PC-3 (cell line): ENCODE measurements around the gene INS. TPM values are rescaled to one million over a fixed set of nuclear protein-coding genes. Genes with fewer than 3 reads are reported as not detected.

Experiments used
- ATAC-seq: fragments of 200-7000 bp; cut with Tn5 transposase; 2 replicates; pipeline ENCODE4 v1.9.1; 2020; ENCODE audit warnings: mild to moderate bottlenecking, moderate library complexity
- BruUV-seq: library from RNA; stranded (reverse); fragments of 400-500 nt; replicated peaks from 2 replicates; lab custom pipeline; 2021; lab: Mats Ljungman, UMichigan
- CTCF ChIA-PET: fragments of 300-600 bp; sonication (Branson Sonifier 250); formaldehyde crosslinking; loops from one replicate; lab custom pipeline; 2022; ENCODE audit warnings: antibody characterized with exemption; lab: Charles Lee
- POLR2A ChIA-PET: fragments of 300-600 bp; sonication (Branson Sonifier 250); formaldehyde crosslinking; loops from one replicate; lab custom pipeline; 2022; ENCODE audit warnings: antibody characterized with exemption; ENCODE audit not compliant: unreplicated experiment; lab: Charles Lee
- DNase-seq: peaks from one replicate; pipeline ENCODE4 v3.0.0-alpha.2; 2015
- H2AFZ ChIP-seq: fragments of 300-600 bp; sonication (generic); 2 replicates; pipeline ENCODE4 v1.6.0; 2016; ENCODE audit warnings: antibody characterized with exemption, low read length
- H3F3A ChIP-seq: fragments of 300-600 bp; sonication (generic); one replicate; pipeline ENCODE4 v1.6.0; 2017; ENCODE audit warnings: antibody characterized with exemption, low read length, control low read depth, mild to moderate bottlenecking; ENCODE audit not compliant: unreplicated experiment
- H3K27ac ChIP-seq: fragments of 300-600 bp; sonication (generic); 2 replicates; pipeline ENCODE4 v1.5.1; 2016; ENCODE audit warnings: mild to moderate bottlenecking, low read length
- H3K27me3 ChIP-seq: fragments of 300-600 bp; sonication (generic); 2 replicates; pipeline ENCODE4 v1.6.1; 2016; ENCODE audit warnings: low read length, mixed read lengths
- H3K36me3 ChIP-seq: fragments of 300-600 bp; sonication (generic); 2 replicates; pipeline ENCODE4 v1.6.1; 2016; ENCODE audit warnings: low read depth, mixed run types, low read length, mixed read lengths
- H3K4me1 ChIP-seq: fragments of 300-600 bp; sonication (generic); 2 replicates; pipeline ENCODE4 v1.5.1; 2016; ENCODE audit warnings: low read length; ENCODE audit not compliant: insufficient read depth
- H3K4me2 ChIP-seq: fragments of 300-600 bp; sonication (generic); 2 replicates; pipeline ENCODE4 v1.6.0; 2016; ENCODE audit warnings: low read length
- H3K4me3 ChIP-seq: fragments of 300-600 bp; sonication (generic); 2 replicates; pipeline ENCODE4 v1.5.1; 2016; ENCODE audit warnings: mild to moderate bottlenecking, low read length, mixed read lengths
- H3K79me2 ChIP-seq: fragments of 300-600 bp; sonication (generic); 2 replicates; pipeline ENCODE4 v1.6.1; 2017; ENCODE audit warnings: low read length, mixed read lengths
- H3K9ac ChIP-seq: fragments of 300-600 bp; sonication (generic); 2 replicates; pipeline ENCODE4 v1.6.0; 2016; ENCODE audit warnings: mild to moderate bottlenecking, low read length
- H3K9me2 ChIP-seq: fragments of 300-600 bp; sonication (generic); replicated peaks from 2 replicates; pipeline ENCODE4 v1.6.1; 2016; ENCODE audit warnings: mixed run types, low read length, mixed read lengths
- H3K9me3 ChIP-seq: fragments of 300-600 bp; sonication (generic); 2 replicates; pipeline ENCODE4 v1.6.1; 2016; ENCODE audit warnings: low read length, mixed read lengths
- H4K20me1 ChIP-seq: fragments of 300-600 bp; sonication (generic); 2 replicates; pipeline ENCODE4 v1.6.1; 2016; ENCODE audit warnings: low read length, mixed read lengths
- EZH2 ChIP-seq: fragments of 300-600 bp; sonication (generic); IDR thresholded peaks from one replicate; pipeline ENCODE4 v1.6.1; 2017; ENCODE audit warnings: antibody characterized with exemption, mild to moderate bottlenecking, low read length; ENCODE audit not compliant: unreplicated experiment
- EZH2phosphoT487 ChIP-seq: fragments of 300-600 bp; sonication (generic); IDR thresholded peaks from 2 replicates; pipeline ENCODE4 v1.6.1; 2018; ENCODE audit warnings: mild to moderate bottlenecking, antibody characterized with exemption, low read length, borderline replicate concordance
- intact Hi-C: fragments of 100-400 bp; cut with micrococcal nuclease; formaldehyde crosslinking; loops from 2 replicates; pipeline ENCODE4 v1.9.0; 2023
- total RNA-seq: library from RNA; depleted of rRNA; stranded (reverse); fragments of >200 nt; gene quantifications from 2 replicates; pipeline ENCODE4 v1.2.3, GENCODE V29; 2014
- TF ChIP-seq, protein P1 (sequence below): fragments of 300-600 bp; sonication (generic); conservative IDR thresholded peaks from 2 replicates; pipeline ENCODE4 v1.5.1; 2017; ENCODE audit warnings: antibody characterized with exemption, low read depth, mild to moderate bottlenecking, low read length

Gene INS
- total RNA-seq, 1 experiment from 2014 or later = not detected

DNA sequence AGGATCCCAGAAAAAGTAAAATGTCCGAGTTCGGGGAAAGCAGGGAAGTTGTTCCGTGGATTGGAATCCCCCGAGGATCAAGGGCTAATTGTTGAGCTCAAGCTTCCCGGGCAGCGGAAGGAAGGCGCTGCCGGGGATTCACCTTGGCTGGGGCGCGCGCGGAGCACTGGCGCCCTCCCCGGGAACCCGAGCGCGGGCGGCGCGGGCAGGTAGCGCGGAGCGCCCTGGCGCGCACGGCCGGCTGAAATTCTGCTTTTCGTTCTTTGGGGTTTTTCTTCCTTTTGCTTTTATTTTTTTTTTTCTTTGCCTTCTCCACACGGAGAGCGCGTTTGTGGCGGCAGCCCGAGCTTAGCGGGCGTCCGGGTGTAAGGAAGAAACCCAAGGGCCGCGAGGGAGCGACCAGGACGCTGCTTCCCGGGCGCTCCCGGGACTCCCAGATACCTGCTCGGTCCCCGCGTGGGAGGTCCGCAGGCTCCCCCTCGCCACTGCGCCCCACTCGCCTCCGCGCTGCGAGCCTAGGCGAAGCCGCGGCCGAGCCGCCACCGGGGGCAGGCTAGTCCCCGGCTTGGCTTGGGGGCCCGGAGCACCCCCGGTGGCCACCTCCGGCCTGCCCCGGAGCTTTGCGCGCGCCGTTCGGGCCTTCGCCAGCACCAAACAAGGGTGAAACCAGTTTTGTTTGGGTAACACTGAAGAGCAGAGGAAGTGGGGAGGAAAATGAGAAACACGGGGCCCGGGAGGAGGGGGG, 17.0 kb downstream of the INS start:
- H3K36me3 ChIP-seq = no peaks in the 10 kb centered on the region
- ChIA-PET POLR2A (no interaction called here), CTCF (interaction anchor here (1.0 kb wide), 2 partner anchors 67 to 108 kb away, joined by 3 to 10 read pairs; no protein-coding TSS in a partner anchor)
- no peaks in the 10 kb centered on the region for H4K20me1 ChIP-seq
- H3K27me3 ChIP-seq = peaks cover 67% of the 10 kb centered on the region
- DNase-seq = peak; percentile 21
- H2AFZ ChIP-seq = peak overlapping the region; percentile 11; the same call in 1 of the 2 replicates
- H3K9me2 ChIP-seq = no peaks in the 10 kb centered on the region
- TF ChIP-seq, protein P1, sequence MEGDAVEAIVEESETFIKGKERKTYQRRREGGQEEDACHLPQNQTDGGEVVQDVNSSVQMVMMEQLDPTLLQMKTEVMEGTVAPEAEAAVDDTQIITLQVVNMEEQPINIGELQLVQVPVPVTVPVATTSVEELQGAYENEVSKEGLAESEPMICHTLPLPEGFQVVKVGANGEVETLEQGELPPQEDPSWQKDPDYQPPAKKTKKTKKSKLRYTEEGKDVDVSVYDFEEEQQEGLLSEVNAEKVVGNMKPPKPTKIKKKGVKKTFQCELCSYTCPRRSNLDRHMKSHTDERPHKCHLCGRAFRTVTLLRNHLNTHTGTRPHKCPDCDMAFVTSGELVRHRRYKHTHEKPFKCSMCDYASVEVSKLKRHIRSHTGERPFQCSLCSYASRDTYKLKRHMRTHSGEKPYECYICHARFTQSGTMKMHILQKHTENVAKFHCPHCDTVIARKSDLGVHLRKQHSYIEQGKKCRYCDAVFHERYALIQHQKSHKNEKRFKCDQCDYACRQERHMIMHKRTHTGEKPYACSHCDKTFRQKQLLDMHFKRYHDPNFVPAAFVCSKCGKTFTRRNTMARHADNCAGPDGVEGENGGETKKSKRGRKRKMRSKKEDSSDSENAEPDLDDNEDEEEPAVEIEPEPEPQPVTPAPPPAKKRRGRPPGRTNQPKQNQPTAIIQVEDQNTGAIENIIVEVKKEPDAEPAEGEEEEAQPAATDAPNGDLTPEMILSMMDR = no peak; the same call in 1 of the 2 replicates
- TF ChIP-seq EZH2phosphoT487 (no peak), EZH2 (no peak)
- BruUV-seq = no TSS peak
- no peaks in the 10 kb centered on the region for H3K79me2 ChIP-seq
- peak overlapping the region; percentile 41 for H3K4me3 ChIP-seq
- no peak for ATAC-seq
- H3K9ac ChIP-seq = no peak overlapping the region
- H3F3A ChIP-seq = peaks cover 4% of the 10 kb centered on the region
- no peak overlapping the region for H3K27ac ChIP-seq
- H3K9me3 ChIP-seq = no peaks in the 10 kb centered on the region
- H3K4me1 ChIP-seq = peaks cover 14% of the 10 kb centered on the region
- intact Hi-C loops = no loop called here
- H3K4me2 ChIP-seq = peak overlapping the region; percentile 72

DNA sequence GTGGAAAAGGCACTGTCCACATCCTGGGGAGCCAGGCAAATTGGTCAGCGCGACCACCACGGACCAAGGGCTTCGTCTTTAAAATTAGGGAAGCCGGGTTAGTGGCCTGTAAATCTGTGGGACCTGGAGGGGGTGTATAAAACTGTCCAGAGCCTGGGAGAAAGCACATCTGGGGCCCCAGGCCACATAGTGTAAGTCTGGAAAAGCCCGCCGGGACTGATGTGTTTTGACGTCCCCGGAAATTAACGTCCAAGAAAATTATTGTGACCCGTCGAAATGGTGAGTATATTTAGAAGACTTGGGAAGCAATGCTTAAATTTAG, 17.6 kb downstream of the INS start:
- Histone ChIP-seq H3K27me3 (peaks cover 67% of the 10 kb centered on the region), H2AFZ (peak overlapping the region; percentile 11; the same call in 1 of the 2 replicates), H4K20me1 (no peaks in the 10 kb centered on the region), H3K36me3 (no peaks in the 10 kb centered on the region), H3K9me3 (no peaks in the 10 kb centered on the region), H3K79me2 (no peaks in the 10 kb centered on the region), H3K4me2 (peak overlapping the region; percentile 72), H3K4me3 (peak overlapping the region; percentile 41), H3F3A (peaks cover 4% of the 10 kb centered on the region), H3K9ac (no peak overlapping the region), H3K27ac (no peak overlapping the region), H3K9me2 (no peaks in the 10 kb centered on the region), H3K4me1 (peaks cover 14% of the 10 kb centered on the region)
- DNase-seq (no peak), ATAC-seq (no peak)
- POLR2A ChIA-PET = no interaction called here
- intact Hi-C loops = no loop called here
- CTCF ChIA-PET = interaction anchor here (1.0 kb wide), 2 partner anchors 66 to 107 kb away, joined by 3 to 10 read pairs; no protein-coding TSS in a partner anchor
- TF ChIP-seq, protein P1 = no peak
- TF ChIP-seq EZH2phosphoT487 (no peak), EZH2 (no peak)
- no TSS peak for BruUV-seq

DNA sequence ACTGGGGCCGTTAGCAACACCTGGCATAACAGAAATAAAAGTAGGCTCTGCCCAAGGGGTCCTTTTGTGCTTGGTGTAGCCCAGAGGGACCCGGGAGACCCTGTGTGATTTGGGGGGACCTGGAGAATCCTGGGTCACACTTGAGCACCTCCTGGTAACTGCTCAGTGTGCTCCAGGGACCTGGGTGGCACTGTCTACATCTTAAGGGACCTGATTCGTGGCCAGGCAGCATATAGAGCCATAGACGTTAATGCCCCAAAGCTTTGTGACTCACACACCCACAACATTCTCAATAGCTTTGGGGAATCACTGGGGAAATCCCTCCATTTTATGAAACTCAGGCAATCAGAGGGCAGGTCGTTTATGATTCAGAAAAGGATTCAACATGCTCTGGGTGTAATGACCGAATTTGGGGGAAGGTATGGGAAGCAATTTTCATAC, 18.2 kb downstream of the INS start:
- DNase-seq (peak; percentile 60), ATAC-seq (peak; percentile 25; the same call in 1 of the 2 replicates)
- H3K4me1 ChIP-seq = peaks cover 14% of the 10 kb centered on the region
- H3K36me3 ChIP-seq = no peaks in the 10 kb centered on the region
- POLR2A ChIA-PET = no interaction called here
- no peak overlapping the region for H2AFZ ChIP-seq
- no TSS peak for BruUV-seq
- H3K9me2 ChIP-seq = no peaks in the 10 kb centered on the region
- H3K79me2 ChIP-seq = no peaks in the 10 kb centered on the region
- H3K4me3 ChIP-seq = no peak overlapping the region
- H3K27me3 ChIP-seq = peaks cover 66% of the 10 kb centered on the region
- H3K9me3 ChIP-seq = no peaks in the 10 kb centered on the region
- H3F3A ChIP-seq = peaks cover 4% of the 10 kb centered on the region
- TF ChIP-seq, protein P1 = no peak
- no peak for TF ChIP-seq EZH2phosphoT487
- no peak for TF ChIP-seq EZH2
- no peak overlapping the region for H3K9ac ChIP-seq
- CTCF ChIA-PET = no interaction called here
- H4K20me1 ChIP-seq = no peaks in the 10 kb centered on the region
- H3K4me2 ChIP-seq = peak overlapping the region; percentile 42
- intact Hi-C loops = no loop called here
- no peak overlapping the region for H3K27ac ChIP-seq
